HepG2 (cell line): Measurements from ENCODE around the gene KCTD14. TPM values are rescaled to one million over a fixed set of nuclear protein-coding genes. Genes with fewer than 3 reads are reported as not detected.

Experiments used
- CAMTA2 ChIP-seq: sonication (generic); formaldehyde crosslinking; IDR thresholded peaks from 2 replicates; pipeline ENCODE4 v1.4.0; 2020; ENCODE audit warnings: mild to moderate bottlenecking, missing genetic modification reagents, borderline replicate concordance
- CBX2 ChIP-seq, 2 experiments: fragments of 200-600 bp in 1 of 2; sonication (generic); formaldehyde crosslinking in 1 of 2; IDR thresholded peaks; 2 replicates each; pipeline versions ENCODE4 v1.7.0 to v1.8.1; 2018 to 2022; ENCODE audit warnings: low read depth in 2 of 2, low read length in 1 of 2, mild to moderate bottlenecking in 1 of 2, missing genetic modification reagents in 1 of 2
- HNRNPLL ChIP-seq: fragments of 200-400 bp; formaldehyde crosslinking; IDR thresholded peaks from 2 replicates; pipeline ENCODE4 v1.6.1; 2017; ENCODE audit warnings: mild to moderate bottlenecking, low read depth, low read length; ENCODE audit not compliant: poor library complexity, severe bottlenecking
- HOXD1 ChIP-seq: sonication (generic); formaldehyde crosslinking; IDR thresholded peaks from 2 replicates; pipeline ENCODE4 v1.5.0; 2020; ENCODE audit warnings: missing genetic modification reagents
- MTF1 ChIP-seq: sonication (generic); formaldehyde crosslinking; IDR thresholded peaks from 2 replicates; pipeline ENCODE4 v1.5.0; 2020; ENCODE audit warnings: missing genetic modification reagents
- PCBP1 ChIP-seq: fragments of 200-400 bp; formaldehyde crosslinking; IDR thresholded peaks from 2 replicates; pipeline ENCODE4 v1.6.1; 2017; ENCODE audit warnings: mild to moderate bottlenecking, low read depth, low read length, borderline replicate concordance
- RAD51 ChIP-seq: fragments of 450-650 bp; IDR thresholded peaks from 2 replicates; pipeline ENCODE4 v1.6.1; 2016; ENCODE audit warnings: borderline replicate concordance
- REPIN1 ChIP-seq: sonication (generic); formaldehyde crosslinking; IDR thresholded peaks from 2 replicates; pipeline ENCODE4 v1.8.0; 2022; ENCODE audit warnings: missing genetic modification reagents, low read depth, mild to moderate bottlenecking, borderline replicate concordance
- TCF12 ChIP-seq, 2 experiments: fragments of 450-650 bp in 1 of 2; sonication (generic) in 1 of 2; formaldehyde crosslinking in 1 of 2; IDR thresholded peaks; 2 replicates each; pipeline versions ENCODE4 v1.6.1 to v1.8.0; 2017 to 2022; ENCODE audit warnings: antibody characterized with exemption in 1 of 2, mild to moderate bottlenecking in 1 of 2, missing genetic modification reagents in 1 of 2, moderate library complexity in 1 of 2
- THYN1 ChIP-seq: sonication (generic); formaldehyde crosslinking; IDR thresholded peaks from 2 replicates; pipeline ENCODE4 v1.8.1; 2023; ENCODE audit warnings: low read depth, mild to moderate bottlenecking, moderate library complexity, missing genetic modification reagents, borderline replicate concordance
- ZBTB7B ChIP-seq: sonication (generic); formaldehyde crosslinking; IDR thresholded peaks from 2 replicates; pipeline ENCODE4 v1.4.0; 2020; ENCODE audit warnings: missing genetic modification reagents
- ZFP41 ChIP-seq: sonication (generic); formaldehyde crosslinking; IDR thresholded peaks from 2 replicates; pipeline ENCODE4 v1.4.0; 2020; ENCODE audit warnings: mild to moderate bottlenecking, missing genetic modification reagents, borderline replicate concordance
- ZFP90 ChIP-seq: sonication (generic); formaldehyde crosslinking; IDR thresholded peaks from 2 replicates; pipeline ENCODE4 v1.8.0; 2022; ENCODE audit warnings: missing genetic modification reagents, mild to moderate bottlenecking, inconsistent platforms, borderline replicate concordance
- ZMYM3 ChIP-seq: sonication (generic); formaldehyde crosslinking; IDR thresholded peaks from 2 replicates; pipeline ENCODE4 v1.5.1; 2020; ENCODE audit warnings: mild to moderate bottlenecking, missing genetic modification reagents
- ZNF343 ChIP-seq: sonication (generic); formaldehyde crosslinking; IDR thresholded peaks from 2 replicates; pipeline ENCODE4 v1.4.0; 2020; ENCODE audit warnings: mild to moderate bottlenecking, missing genetic modification reagents
- ZNF589 ChIP-seq: sonication (generic); formaldehyde crosslinking; conservative IDR thresholded peaks from 2 replicates; pipeline ENCODE4 v1.8.0; 2022; ENCODE audit warnings: mild to moderate bottlenecking, moderate library complexity, missing genetic modification reagents
- ZNF703 ChIP-seq: sonication (generic); formaldehyde crosslinking; IDR thresholded peaks from 2 replicates; pipeline ENCODE4 v1.5.1; 2020; ENCODE audit warnings: missing genetic modification reagents, mild to moderate bottlenecking, moderate library complexity, borderline replicate concordance
- ZNF841 ChIP-seq: sonication (generic); formaldehyde crosslinking; IDR thresholded peaks from 2 replicates; pipeline ENCODE4 v1.8.1; 2023; ENCODE audit warnings: missing genetic modification reagents, borderline replicate concordance
- ZSCAN20 ChIP-seq: sonication (generic); formaldehyde crosslinking; IDR thresholded peaks from 2 replicates; pipeline ENCODE4 v1.4.0; 2020; ENCODE audit warnings: missing genetic modification reagents, mild to moderate bottlenecking, borderline replicate concordance
- ZSCAN22 ChIP-seq: sonication (generic); formaldehyde crosslinking; IDR thresholded peaks from 2 replicates; pipeline ENCODE4 v1.4.0; 2020; ENCODE audit warnings: mild to moderate bottlenecking, missing genetic modification reagents
- ZSCAN9 ChIP-seq: IDR thresholded peaks from 2 replicates; pipeline ENCODE4 v1.6.1; 2016; ENCODE audit warnings: borderline replicate concordance
- polyA plus RNA-seq, 8 experiments: library from polyadenylated mRNA; depleted of rRNA in 3 of 8; stranded (reverse) in 7 of 8; unstranded in 1 of 8; fragments of >200 nt; fragmentation: Illumina TruSeq in 4 of 8; extraction: Trizol in 4 of 8; gene quantifications; 2 replicates each; pipeline versions ENCODE4 v1.2.1 to v1.2.3, GENCODE V29; 2011 to 2016; ENCODE audit warnings: low read depth in 4 of 8, missing spikeins in 1 of 8, mixed read lengths in 1 of 8; ENCODE audit not compliant: insufficient read depth in 1 of 8
- total RNA-seq, 5 experiments: library from RNA; depleted of rRNA; stranded (reverse); fragments of >200 nt; fragmentation: Illumina TruSeq; extraction: Trizol; gene quantifications; 2 replicates each; pipeline ENCODE4 v1.2.3, GENCODE V29; 2016; ENCODE audit warnings: low read depth in 1 of 5
- TF ChIP-seq, protein P1 (sequence below): sonication (generic); formaldehyde crosslinking; IDR thresholded peaks from 2 replicates; pipeline ENCODE4 v1.4.0; 2020; ENCODE audit warnings: missing genetic modification reagents, mild to moderate bottlenecking, borderline replicate concordance
- TF ChIP-seq, protein P2 (sequence below): sonication (generic); formaldehyde crosslinking; IDR thresholded peaks from 2 replicates; pipeline ENCODE4 v1.4.0; 2020; ENCODE audit warnings: mild to moderate bottlenecking, missing genetic modification reagents

Gene KCTD14
- total and polyA plus RNA-seq, 2 of the 13 experiments (the other 11 are each of a cell fraction or from before 2014, with no cell fraction given) = 10.3 to 15.6 TPM

DNA sequence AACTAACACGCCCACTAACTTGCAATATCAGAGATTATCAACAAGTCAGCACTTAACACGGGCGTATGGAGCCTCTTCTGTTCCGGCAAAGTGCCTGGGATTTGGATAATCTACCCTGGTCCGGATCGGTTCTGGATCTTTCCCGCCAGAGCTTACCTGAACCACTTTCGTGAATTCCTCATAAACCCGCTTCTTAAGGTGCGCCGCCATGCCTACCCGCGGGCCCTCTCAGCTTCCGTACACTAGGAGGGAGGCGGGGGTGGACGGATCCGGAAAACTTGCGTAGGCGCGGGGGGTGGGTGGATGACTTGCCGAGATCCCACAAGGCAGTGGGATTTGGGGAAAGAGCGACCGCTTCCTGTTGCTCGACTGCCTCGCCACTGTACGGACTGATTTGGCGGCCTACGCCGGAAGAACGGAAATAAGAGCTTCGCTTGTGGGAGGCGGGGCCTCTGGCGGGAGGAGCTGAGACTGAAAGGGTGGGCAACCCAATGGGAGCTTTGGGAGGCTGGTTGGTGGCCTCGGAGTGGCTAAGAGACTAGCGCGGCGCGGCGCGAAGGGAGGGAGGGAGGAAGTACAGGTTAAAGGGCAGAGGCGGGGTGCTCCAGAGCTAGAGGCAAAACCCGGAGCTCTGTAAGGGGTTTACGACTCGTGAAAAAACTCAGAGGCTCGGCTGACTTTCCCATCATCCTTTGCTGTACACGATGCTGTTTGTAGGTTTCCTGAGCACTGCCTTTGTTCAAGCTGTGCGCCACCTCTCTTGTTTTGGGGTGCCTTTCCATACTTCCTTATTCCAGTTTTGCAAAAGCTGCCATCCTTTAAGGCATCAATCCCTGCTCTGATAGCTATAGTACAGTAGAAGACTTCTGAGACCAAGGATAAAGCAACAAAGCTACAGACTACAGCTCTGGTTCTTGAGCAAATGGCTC lies 28.4 kb downstream of the KCTD14 start, which contains the start of gene INTS4 (continued):
- no peak; the same call in 1 of the 2 replicates for TF ChIP-seq ZFP90
- no peak for TF ChIP-seq ZSCAN20 (CRISPR knock-in tag)
- no peak for TF ChIP-seq TCF12 (IDR thresholded peaks at IDR 0.05)
- TF ChIP-seq TCF12 (CRISPR knock-in tag; IDR thresholded peaks at IDR 0.05) = no peak; the same call in 1 of the 2 replicates
- 0 out of 2 replicates have a peak, but pooled peaks have one; percentile 18 for TF ChIP-seq PCBP1
- TF ChIP-seq RAD51 = no peak
- no peak for TF ChIP-seq MTF1 (CRISPR knock-in tag)
- no peak for TF ChIP-seq CBX2 (IDR thresholded peaks at IDR 0.05; ENCODE audit: low read depth, low read length)
- TF ChIP-seq CBX2 (CRISPR knock-in tag; IDR thresholded peaks at IDR 0.05; ENCODE audit: low read depth) = no peak
- TF ChIP-seq, protein P1, sequence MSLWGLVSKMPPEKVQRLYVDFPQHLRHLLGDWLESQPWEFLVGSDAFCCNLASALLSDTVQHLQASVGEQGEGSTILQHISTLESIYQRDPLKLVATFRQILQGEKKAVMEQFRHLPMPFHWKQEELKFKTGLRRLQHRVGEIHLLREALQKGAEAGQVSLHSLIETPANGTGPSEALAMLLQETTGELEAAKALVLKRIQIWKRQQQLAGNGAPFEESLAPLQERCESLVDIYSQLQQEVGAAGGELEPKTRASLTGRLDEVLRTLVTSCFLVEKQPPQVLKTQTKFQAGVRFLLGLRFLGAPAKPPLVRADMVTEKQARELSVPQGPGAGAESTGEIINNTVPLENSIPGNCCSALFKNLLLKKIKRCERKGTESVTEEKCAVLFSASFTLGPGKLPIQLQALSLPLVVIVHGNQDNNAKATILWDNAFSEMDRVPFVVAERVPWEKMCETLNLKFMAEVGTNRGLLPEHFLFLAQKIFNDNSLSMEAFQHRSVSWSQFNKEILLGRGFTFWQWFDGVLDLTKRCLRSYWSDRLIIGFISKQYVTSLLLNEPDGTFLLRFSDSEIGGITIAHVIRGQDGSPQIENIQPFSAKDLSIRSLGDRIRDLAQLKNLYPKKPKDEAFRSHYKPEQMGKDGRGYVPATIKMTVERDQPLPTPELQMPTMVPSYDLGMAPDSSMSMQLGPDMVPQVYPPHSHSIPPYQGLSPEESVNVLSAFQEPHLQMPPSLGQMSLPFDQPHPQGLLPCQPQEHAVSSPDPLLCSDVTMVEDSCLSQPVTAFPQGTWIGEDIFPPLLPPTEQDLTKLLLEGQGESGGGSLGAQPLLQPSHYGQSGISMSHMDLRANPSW (CRISPR knock-in tag) = peak; percentile 72; the same call in 1 of the 2 replicates
- TF ChIP-seq ZBTB7B (CRISPR knock-in tag) = 0 out of 2 replicates have a peak, but pooled peaks have one; percentile 31
- TF ChIP-seq ZNF841 = no peak
- TF ChIP-seq ZNF589 (CRISPR knock-in tag) = no peak
- TF ChIP-seq REPIN1 (CRISPR knock-in tag) = peak; percentile 88; the same call in 1 of the 2 replicates
- no peak for TF ChIP-seq ZMYM3 (CRISPR knock-in tag)
- TF ChIP-seq THYN1 (CRISPR knock-in tag) = no peak
- TF ChIP-seq ZSCAN22 = no peak; the same call in 1 of the 2 replicates
- TF ChIP-seq HNRNPLL = peak; percentile 95
- TF ChIP-seq ZSCAN9 (CRISPR knock-in tag) = peak; percentile 91
- no peak for TF ChIP-seq ZNF343
- TF ChIP-seq, protein P2, sequence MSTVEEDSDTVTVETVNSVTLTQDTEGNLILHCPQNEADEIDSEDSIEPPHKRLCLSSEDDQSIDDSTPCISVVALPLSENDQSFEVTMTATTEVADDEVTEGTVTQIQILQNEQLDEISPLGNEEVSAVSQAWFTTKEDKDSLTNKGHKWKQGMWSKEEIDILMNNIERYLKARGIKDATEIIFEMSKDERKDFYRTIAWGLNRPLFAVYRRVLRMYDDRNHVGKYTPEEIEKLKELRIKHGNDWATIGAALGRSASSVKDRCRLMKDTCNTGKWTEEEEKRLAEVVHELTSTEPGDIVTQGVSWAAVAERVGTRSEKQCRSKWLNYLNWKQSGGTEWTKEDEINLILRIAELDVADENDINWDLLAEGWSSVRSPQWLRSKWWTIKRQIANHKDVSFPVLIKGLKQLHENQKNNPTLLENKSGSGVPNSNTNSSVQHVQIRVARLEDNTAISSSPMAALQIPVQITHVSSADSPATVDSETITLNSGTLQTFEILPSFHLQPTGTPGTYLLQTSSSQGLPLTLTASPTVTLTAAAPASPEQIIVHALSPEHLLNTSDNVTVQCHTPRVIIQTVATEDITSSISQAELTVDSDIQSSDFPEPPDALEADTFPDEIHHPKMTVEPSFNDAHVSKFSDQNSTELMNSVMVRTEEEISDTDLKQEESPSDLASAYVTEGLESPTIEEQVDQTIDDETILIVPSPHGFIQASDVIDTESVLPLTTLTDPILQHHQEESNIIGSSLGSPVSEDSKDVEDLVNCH (CRISPR knock-in tag) = no peak
- no peak for TF ChIP-seq ZFP41 (CRISPR knock-in tag)
- TF ChIP-seq ZNF703 (CRISPR knock-in tag) = no peak
- no peak for TF ChIP-seq HOXD1 (CRISPR knock-in tag)
- TF ChIP-seq CAMTA2 = no peak
